Measurements from ENCODE around the gene PPP1R7. TPM values are rescaled to one million over a fixed set of nuclear protein-coding genes. Genes with fewer than 3 reads are reported as not detected.

Gene PPP1R7
- total and polyA plus RNA-seq, 9 of the 15 experiments (the other 6 are each of a cell fraction or from before 2014, with no cell fraction given) = 37.5 to 75.0 (median 50.5) TPM

GRCh38 chr2:241116606-241117560, 33.4 kb upstream of the PPP1R7 start (continued):
- no peak for TF ChIP-seq SIX5 (IDR thresholded peaks at IDR 0.05; ENCODE audit: borderline replicate concordance in 1 of 2, insufficient read depth in 1 of 2, low read depth in 1 of 2, low read length in 2 of 2)

GRCh38 chr2:241118737-241119505, 31.3 kb upstream of the PPP1R7 start:
- Histone ChIP-seq H3K4me1 (replicated peaks in 1 of 2; ENCODE audit: control insufficient read depth in 2 of 2, insufficient read depth in 2 of 2, low read length in 2 of 2) (no peaks in the 10 kb centered on the region), H3K27me3 (ENCODE audit: control insufficient read depth in 2 of 2, insufficient read depth in 2 of 2, low read length in 2 of 2) (no peaks in the 10 kb centered on the region), H3K79me2 (ENCODE audit: control insufficient read depth, insufficient read depth, low read length) (no peaks in the 10 kb centered on the region), H4K20me1 (replicated peaks; ENCODE audit: control insufficient read depth, insufficient read depth, low read length) (no peaks in the 10 kb centered on the region), H3K36me3 (ENCODE audit: control insufficient read depth, insufficient read depth, low read length) (peaks cover 17% of the 10 kb centered on the region; the same call in 1 of the 3 replicates), H3K9ac (ENCODE audit: insufficient read depth in 1 of 2, low read depth in 2 of 2, low read length in 2 of 2) (no peak overlapping the region; a peak in 1 of 4 replicates), H2AFZ (ENCODE audit: low read depth, low read length) (no peak overlapping the region), H3K4me2 (ENCODE audit: insufficient read depth, low read length) (no peak overlapping the region), H3K9me1 (ENCODE audit: control insufficient read depth, insufficient read depth, low read length) (no peaks in the 10 kb centered on the region), H3K9me3 (replicated peaks; ENCODE audit: control insufficient read depth, insufficient read depth, low read depth, low read length) (no peaks in the 10 kb centered on the region), H3K4me3 (no peak overlapping the region), H3K27ac (ENCODE audit: extremely low read depth, low read depth, low read length) (no peak overlapping the region)
- intact Hi-C loops (cut with micrococcal nuclease) = no loop called here
- BruUV-seq (replicated peaks) = no TSS peak
- in situ Hi-C loops (cut with MboI) = no loop called here
- ATAC-seq (no peak), FAIRE-seq (no peak), DNase-seq (ENCODE audit: extremely low read depth in 1 of 4, low spot score in 3 of 4) (no peak)
- 82% methylated on average over 11 of the region's 24 CpGs for WGBS (ENCODE audit: insufficient coverage, low coverage, missing lambda C conversion rate)
- ChIA-PET POLR2A (no interaction called here), CTCF (ENCODE audit: low intra/inter-chr PET ratio) (no interaction called here)
- TF ChIP-seq ZSCAN32 (CRISPR knock-in tag; IDR thresholded peaks at IDR 0.05) = no peak
- TF ChIP-seq CBFA2T3 (IDR thresholded peaks at IDR 0.05) = no peak
- TF ChIP-seq KLF16 (IDR thresholded peaks at IDR 0.05) = no peak
- TF ChIP-seq HDAC3 (IDR thresholded peaks at IDR 0.05; ENCODE audit: borderline replicate concordance, partially characterized antibody) = no peak
- TF ChIP-seq NUFIP1 (IDR thresholded peaks at IDR 0.05; ENCODE audit: partially characterized antibody) = no peak
- no peak for TF ChIP-seq HIVEP1 (CRISPR knock-in tag; IDR thresholded peaks at IDR 0.05)
- no peak for TF ChIP-seq CBX2 (IDR thresholded peaks at IDR 0.05; ENCODE audit: insufficient read depth, low read length, poor library complexity, severe bottlenecking)
- TF ChIP-seq LARP7 (IDR thresholded peaks at IDR 0.05) = no peak
- no peak for TF ChIP-seq PBX2 (CRISPR knock-in tag; IDR thresholded peaks at IDR 0.05; ENCODE audit: low read depth)
- no peak for TF ChIP-seq PBX2 (tag; conservative IDR thresholded peaks at IDR 0.05; ENCODE audit: low read depth)
- no peak for TF ChIP-seq TCFL5 (CRISPR knock-in tag; conservative IDR thresholded peaks at IDR 0.05)
- TF ChIP-seq MTA2 (IDR thresholded peaks at IDR 0.05; ENCODE audit: low read depth) = no peak
- no peak for TF ChIP-seq BACH1 (tag; IDR thresholded peaks at IDR 0.05)
- TF ChIP-seq PHF20 (IDR thresholded peaks at IDR 0.05; ENCODE audit: partially characterized antibody) = no peak
- no peak for TF ChIP-seq ZNF79 (CRISPR knock-in tag; IDR thresholded peaks at IDR 0.05; ENCODE audit: low read depth)
- TF ChIP-seq RBFOX2 (IDR thresholded peaks at IDR 0.05; ENCODE audit: low read depth, low read length) = no peak
- TF ChIP-seq ESRRA (IDR thresholded peaks at IDR 0.05; ENCODE audit: borderline replicate concordance, low read depth) = no peak

Data from K562 (cell line).